Lower lobe of right lung (tissue), 2 donors: ENCODE results near the gene OR1B1. TPM values are rescaled to one million over a fixed set of nuclear protein-coding genes. Genes with fewer than 3 reads are reported as not detected.
"Not testable (repeated sequence)": the region's sequence is repeated elsewhere in the genome, so short reads cannot be mapped to it uniquely, and the experiment has no call there.

Source experiments
- ATAC-seq, 2 donors: fragments of 200-7000 bp; cut with Tn5 transposase; one replicate each; pipeline ENCODE4 v1.9.1; 2020 to 2022; ENCODE audit warnings: mild to moderate bottlenecking in 2 of 2, moderate library complexity in 2 of 2
- DNase-seq: peaks from one replicate; pipeline ENCODE4 v3.0.0-alpha.2; 2020
- H3K27ac ChIP-seq: fragments of 200-600 bp; one replicate; pipeline ENCODE4 v1.8.0; 2022
- H3K27me3 ChIP-seq: fragments of 200-600 bp; one replicate; pipeline ENCODE4 v1.8.0; 2022; ENCODE audit warnings: low read depth
- H3K36me3 ChIP-seq: fragments of 200-600 bp; one replicate; pipeline ENCODE4 v1.8.0; 2022; ENCODE audit warnings: mild to moderate bottlenecking
- H3K4me1 ChIP-seq: fragments of 200-600 bp; one replicate; pipeline ENCODE4 v1.8.0; 2022
- H3K4me3 ChIP-seq: fragments of 200-600 bp; one replicate; pipeline ENCODE4 v1.8.0; 2022; ENCODE audit warnings: mild to moderate bottlenecking
- H3K9me3 ChIP-seq: fragments of 200-600 bp; one replicate; pipeline ENCODE4 v1.8.0; 2022
- intact Hi-C: fragments of 100-400 bp; cut with DNase I; formaldehyde crosslinking; loops from one replicate; pipeline ENCODE4 v1.11.0; 2022
- total RNA-seq: library from RNA; stranded (reverse); fragmentation: NEBNext Ultra II Directional; extraction: Animal tissue kit (Norgen Biotek cat#: 25700); gene quantifications from one replicate; pipeline ENCODE4 v1.2.1, GENCODE V29; 2021
- TF ChIP-seq, protein P1 (sequence below): fragments of 200-600 bp; IDR thresholded peaks from one replicate; pipeline ENCODE4 v1.8.0; 2022; ENCODE audit warnings: antibody characterized with exemption, mild to moderate bottlenecking
- donor health status: DM: no; HTN: yes; CAD: no; lungs with severe emphysema.

OR1B1 gene
- total RNA-seq, 1 donor from 2014 or later, result not detected

DNA sequence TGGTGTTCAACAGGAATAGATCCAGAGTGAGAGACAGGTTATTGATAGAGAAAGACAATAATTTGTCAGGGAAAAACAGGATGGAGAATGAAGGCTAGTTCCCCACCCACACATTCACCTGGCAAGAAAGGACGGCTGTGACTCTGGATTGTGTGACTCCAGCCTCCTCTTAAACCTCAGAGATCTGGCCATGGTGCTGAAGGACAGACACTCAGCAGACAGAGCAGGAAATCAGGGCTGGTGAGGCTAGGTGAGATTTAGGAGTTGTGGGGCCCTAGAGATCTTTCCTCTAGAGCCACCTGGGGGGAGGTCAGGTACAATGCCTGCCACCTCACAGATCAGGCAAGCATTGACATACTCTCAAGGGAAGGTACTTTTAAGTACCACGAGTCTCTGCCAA is 15.2 kb downstream of the OR1B1 start:
- TF ChIP-seq, protein P1, sequence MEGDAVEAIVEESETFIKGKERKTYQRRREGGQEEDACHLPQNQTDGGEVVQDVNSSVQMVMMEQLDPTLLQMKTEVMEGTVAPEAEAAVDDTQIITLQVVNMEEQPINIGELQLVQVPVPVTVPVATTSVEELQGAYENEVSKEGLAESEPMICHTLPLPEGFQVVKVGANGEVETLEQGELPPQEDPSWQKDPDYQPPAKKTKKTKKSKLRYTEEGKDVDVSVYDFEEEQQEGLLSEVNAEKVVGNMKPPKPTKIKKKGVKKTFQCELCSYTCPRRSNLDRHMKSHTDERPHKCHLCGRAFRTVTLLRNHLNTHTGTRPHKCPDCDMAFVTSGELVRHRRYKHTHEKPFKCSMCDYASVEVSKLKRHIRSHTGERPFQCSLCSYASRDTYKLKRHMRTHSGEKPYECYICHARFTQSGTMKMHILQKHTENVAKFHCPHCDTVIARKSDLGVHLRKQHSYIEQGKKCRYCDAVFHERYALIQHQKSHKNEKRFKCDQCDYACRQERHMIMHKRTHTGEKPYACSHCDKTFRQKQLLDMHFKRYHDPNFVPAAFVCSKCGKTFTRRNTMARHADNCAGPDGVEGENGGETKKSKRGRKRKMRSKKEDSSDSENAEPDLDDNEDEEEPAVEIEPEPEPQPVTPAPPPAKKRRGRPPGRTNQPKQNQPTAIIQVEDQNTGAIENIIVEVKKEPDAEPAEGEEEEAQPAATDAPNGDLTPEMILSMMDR, result no peak

DNA sequence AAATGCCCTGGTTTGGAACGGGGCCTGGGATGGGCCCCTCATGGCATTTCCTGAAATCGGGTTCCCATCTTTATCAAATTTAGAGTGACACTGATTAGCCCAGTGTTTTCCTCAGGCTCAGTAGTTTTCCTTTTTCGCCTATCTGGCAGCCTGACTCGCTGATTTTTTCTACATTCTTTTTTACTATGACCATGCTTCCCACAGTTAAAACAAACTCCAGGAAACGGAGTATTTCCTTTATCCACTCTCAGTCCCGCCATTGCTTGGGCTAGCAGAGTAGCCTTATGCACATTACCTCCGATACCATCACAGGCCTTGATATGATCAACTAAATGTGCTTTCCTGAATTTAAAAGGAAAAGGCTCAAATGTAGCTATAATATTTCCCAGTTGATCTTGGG is 37.4 kb downstream of the OR1B1 start:
- H3K4me1 ChIP-seq, result no peaks in the 10 kb centered on the region
- no peaks in the 10 kb centered on the region for H3K9me3 ChIP-seq
- H3K27ac ChIP-seq, result no peak overlapping the region
- TF ChIP-seq, protein P1, result no peak
- no peaks in the 10 kb centered on the region for H3K36me3 ChIP-seq
- H3K27me3 ChIP-seq, result no peaks in the 10 kb centered on the region
- no peak for DNase-seq
- H3K4me3 ChIP-seq, result no peak overlapping the region
- no peak for ATAC-seq
- intact Hi-C loops, result no loop called here

More for the DNA sequence above, 15.2 kb downstream of the OR1B1 start:
- Histone ChIP-seq H3K4me3 (no peak overlapping the region), H3K4me1 (no peaks in the 10 kb centered on the region), H3K27me3 (no peaks in the 10 kb centered on the region), H3K27ac (no peak overlapping the region), H3K9me3 (no peaks in the 10 kb centered on the region), H3K36me3 (no peaks in the 10 kb centered on the region)
- intact Hi-C loops, result no loop called here
- no peak for DNase-seq
- ATAC-seq, result no peak

DNA sequence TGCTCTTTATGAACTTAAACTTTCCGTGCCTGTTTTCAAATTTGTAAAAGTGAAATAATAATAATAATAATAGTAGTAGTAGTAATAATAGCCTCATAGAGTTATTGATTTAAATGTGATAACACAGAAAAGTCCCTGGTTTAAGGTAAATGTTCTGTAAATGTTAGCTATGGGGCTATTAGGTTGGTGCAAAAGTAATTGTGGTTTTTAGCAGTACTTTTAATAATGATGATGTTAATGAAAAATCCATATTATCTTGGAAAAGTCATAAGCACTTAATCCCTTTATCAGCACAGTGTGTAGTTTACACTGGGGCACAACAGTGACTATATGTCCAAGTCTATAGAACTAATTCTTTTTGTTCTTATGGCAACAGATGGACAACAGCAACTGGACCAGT is 43.1 kb downstream of the OR1B1 start, which contains the start of gene OR1Q1:
Gene OR1Q1, plus strand, starts transcription at position 377 of the 400 bp plus-strand sequence. Its CDS starts 0 bp downstream, at position 377.
- Histone ChIP-seq H3K4me3 (no peak within 1 kb of the TSS), H3K36me3 (no peaks in the 10 kb centered on the region), H3K27ac (no peak within 1 kb of the TSS), H3K4me1 (no peaks in the 10 kb centered on the region), H3K9me3 (no peaks in the 10 kb centered on the region), H3K27me3 (no peaks in the 10 kb centered on the region)
- DNase-seq (no peak), ATAC-seq (no peak)
- intact Hi-C loops, result no loop called here
- TF ChIP-seq, protein P1, result no peak

DNA sequence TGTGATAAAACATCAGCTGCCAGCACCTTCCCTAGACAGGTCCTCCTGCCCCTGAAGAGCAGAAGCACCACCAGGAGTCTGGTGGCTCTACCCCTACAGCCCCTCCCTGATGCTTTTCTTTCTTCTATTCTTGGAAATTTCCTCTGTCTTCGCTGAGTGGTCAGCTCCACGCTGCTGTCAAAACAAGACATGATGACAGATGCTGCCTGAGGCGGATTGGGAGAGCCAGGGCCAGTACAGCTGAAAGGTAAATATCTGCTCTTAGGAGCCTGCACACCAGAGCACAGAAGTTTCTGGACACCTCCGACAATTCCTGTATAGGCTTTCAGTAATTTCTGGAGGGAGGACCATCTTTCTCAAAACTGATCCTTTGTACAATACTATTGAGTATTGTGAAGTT is 47.6 kb downstream of the OR1B1 start:
- H3K36me3 ChIP-seq, result no peaks in the 10 kb centered on the region
- no peaks in the 10 kb centered on the region for H3K4me1 ChIP-seq
- no peak for DNase-seq
- H3K9me3 ChIP-seq, result no peaks in the 10 kb centered on the region
- intact Hi-C loops, result no loop called here
- TF ChIP-seq, protein P1, result no peak
- no peak for ATAC-seq
- no peak overlapping the region for H3K4me3 ChIP-seq
- H3K27me3 ChIP-seq, result no peaks in the 10 kb centered on the region
- H3K27ac ChIP-seq, result no peak overlapping the region

DNA sequence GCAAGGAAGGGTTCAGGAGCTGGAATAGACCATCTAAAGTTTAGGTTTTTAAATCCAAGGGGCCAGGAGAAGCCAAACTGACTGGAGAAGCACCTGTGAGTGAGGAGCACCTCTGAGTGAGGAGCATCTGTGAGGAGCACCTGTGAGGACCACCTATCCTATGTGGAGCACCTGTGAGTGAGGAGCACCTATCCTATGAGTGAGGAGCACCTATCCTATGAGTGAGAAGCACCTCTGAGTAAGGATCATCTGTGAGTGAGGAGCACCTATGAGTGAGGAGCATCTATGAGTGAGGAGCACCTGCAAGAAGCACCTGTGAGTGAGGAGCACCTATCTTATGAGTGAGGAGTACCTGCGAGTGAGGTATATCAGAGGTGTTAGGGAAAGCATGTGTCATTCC is 50.8 kb downstream of the OR1B1 start:
- ATAC-seq, result no peak
- H3K4me3 ChIP-seq, result no peak overlapping the region
- H3K9me3 ChIP-seq, result peaks cover 3% of the 10 kb centered on the region
- H3K36me3 ChIP-seq, result no peaks in the 10 kb centered on the region
- no peak overlapping the region for H3K27ac ChIP-seq
- no peaks in the 10 kb centered on the region for H3K27me3 ChIP-seq
- H3K4me1 ChIP-seq, result no peaks in the 10 kb centered on the region
- DNase-seq, result no peak
- TF ChIP-seq, protein P1, result no peak
- intact Hi-C loops, result no loop called here

DNA sequence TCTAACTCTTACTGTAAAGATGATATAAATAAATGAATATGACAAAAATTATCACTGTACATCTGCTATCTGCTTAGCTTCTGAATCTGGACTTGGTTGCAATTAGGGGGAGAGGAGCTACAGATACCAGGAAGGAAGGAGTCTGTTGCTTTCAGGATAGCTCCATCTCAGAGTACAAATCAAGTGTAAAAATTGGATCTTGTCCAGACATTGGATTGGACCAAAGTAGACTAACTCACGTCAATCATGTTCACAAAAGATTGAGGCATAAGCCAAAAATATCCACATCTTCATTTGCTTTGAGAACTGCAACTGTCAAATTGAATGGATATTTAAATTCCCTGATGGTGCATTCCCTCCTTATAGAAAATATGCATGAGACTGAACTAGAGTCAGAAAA is 51.7 kb downstream of the OR1B1 start:
- no peak overlapping the region for H3K27ac ChIP-seq
- H3K36me3 ChIP-seq, result no peaks in the 10 kb centered on the region
- H3K4me3 ChIP-seq, result no peak overlapping the region
- H3K9me3 ChIP-seq, result peaks cover 3% of the 10 kb centered on the region
- no peaks in the 10 kb centered on the region for H3K27me3 ChIP-seq
- no peak for ATAC-seq
- no peak for DNase-seq
- intact Hi-C loops, result no loop called here
- no peaks in the 10 kb centered on the region for H3K4me1 ChIP-seq
- TF ChIP-seq, protein P1, result no peak

DNA sequence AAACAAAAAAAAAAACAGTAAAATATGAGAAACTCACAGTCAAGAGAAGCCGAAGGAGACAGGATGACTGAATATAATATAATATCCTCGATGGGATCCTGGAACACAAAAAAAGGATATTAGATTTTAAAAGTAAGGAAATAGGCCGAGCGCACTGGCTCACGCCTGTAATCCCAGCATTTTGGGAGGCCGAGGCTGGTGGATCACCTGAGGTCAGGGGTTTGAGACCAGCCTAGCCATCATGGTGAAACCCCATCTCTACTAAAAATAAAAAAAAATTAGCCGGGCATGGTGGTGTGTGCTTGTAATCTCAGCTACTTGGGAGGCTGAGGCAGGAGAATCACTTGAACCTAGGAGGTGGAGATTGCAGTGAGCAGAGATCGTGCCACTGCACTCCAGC is 74.1 kb downstream of the OR1B1 start, which contains the start of gene OR1L8:
Gene OR1L8, minus strand, starts transcription at position 101 of the 400 bp plus-strand sequence. CDS start 14,907 bp downstream, outside the sequence.
- DNase-seq, H3K27me3 ChIP-seq, H3K9me3 ChIP-seq, H3K27ac ChIP-seq, intact Hi-C loops, H3K4me3 ChIP-seq, H3K4me1 ChIP-seq, ATAC-seq, H3K36me3 ChIP-seq: not testable (repeated sequence)
